Cardiac muscle cell (in vitro differentiated cells and primary cell): ENCODE results near the gene CKS1B. TPM values are rescaled to one million over a fixed set of nuclear protein-coding genes. Genes with fewer than 3 reads are reported as not detected.

Experiments
- DNase-seq, 2 donors: peaks; one replicate each; pipeline versions ENCODE4 v3.0.0 to v3.0.0-alpha.2; 2010 to 2017; ENCODE audit warnings: low read depth in 1 of 2, low spot score in 1 of 2
- H3K27ac ChIP-seq: fragments of 200-600 bp; sonication (generic); 2 replicates; pipeline ENCODE4 v1.5.1; 2016
- H3K27me3 ChIP-seq: fragments of 200-600 bp; sonication (generic); 2 replicates; pipeline ENCODE4 v1.6.0; 2016; ENCODE audit warnings: control low read depth
- H3K36me3 ChIP-seq: fragments of 200-600 bp; sonication (generic); 2 replicates; pipeline ENCODE4 v1.5.1; 2016; ENCODE audit warnings: control low read depth
- H3K4me1 ChIP-seq: fragments of 200-600 bp; sonication (generic); 2 replicates; pipeline ENCODE4 v1.8.1; 2017; ENCODE audit warnings: low read depth, mild to moderate bottlenecking, mixed run types
- H3K4me3 ChIP-seq: fragments of 200-600 bp; sonication (generic); 2 replicates; pipeline ENCODE4 v1.5.1; 2016; ENCODE audit warnings: mild to moderate bottlenecking
- H3K9me3 ChIP-seq: fragments of 200-600 bp; sonication (generic); 2 replicates; pipeline ENCODE4 v1.5.1; 2017; ENCODE audit warnings: low read depth, mild to moderate bottlenecking, control low read depth
- polyA plus RNA-seq: library from polyadenylated mRNA; unstranded; fragments of >200 nt; fragmentation: Nextera tagmentation; extraction: Ambion mirVana; gene quantifications from 2 replicates; pipeline ENCODE4 v1.2.1, GENCODE V29; 2016
- total RNA-seq: library from RNA; depleted of rRNA; stranded (reverse); fragments of >200 nt; gene quantifications from 2 replicates; pipeline ENCODE4 v1.2.3, GENCODE V29; 2016
- TF ChIP-seq, protein P1 (sequence below): IDR thresholded peaks from 2 replicates; pipeline ENCODE4 v1.5.1; 2012; ENCODE audit warnings: low read depth, mild to moderate bottlenecking, low read length

Gene CKS1B
- total and polyA plus RNA-seq, 2 experiments from 2014 or later, result 96.5 to 157 TPM

DNA sequence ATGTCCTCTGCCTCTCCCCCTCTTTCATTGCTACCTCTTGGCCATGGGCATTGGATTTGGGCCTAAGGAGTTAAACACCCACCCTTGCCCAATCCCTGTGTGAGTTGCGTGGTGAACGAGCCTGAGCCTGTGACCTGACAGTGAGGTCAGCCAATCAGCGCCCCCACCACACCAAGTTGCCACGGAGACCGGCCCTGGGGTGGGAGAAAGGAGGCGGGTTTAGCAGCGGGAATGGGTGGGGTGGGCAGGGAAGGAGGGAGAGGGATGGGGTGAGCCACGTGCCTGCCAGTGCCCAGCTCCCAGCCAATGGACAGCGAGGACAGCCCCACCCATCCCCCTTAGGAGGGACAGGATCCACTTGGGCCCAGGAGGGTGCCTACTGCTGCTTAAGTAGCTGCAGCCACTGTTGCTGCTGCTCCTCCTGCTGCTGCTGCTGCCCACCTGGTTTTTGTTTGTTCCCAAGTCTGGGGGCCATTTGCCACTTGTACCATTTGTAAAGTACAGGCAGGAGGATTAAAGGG is 37.6 kb downstream of the CKS1B start:
- Histone ChIP-seq H3K36me3 (peaks cover 3% of the 10 kb centered on the region), H3K4me1 (no peaks in the 10 kb centered on the region), H3K27ac (peak overlapping the region; percentile 33), H3K9me3 (no peaks in the 10 kb centered on the region), H3K4me3 (no peak overlapping the region), H3K27me3 (no peaks in the 10 kb centered on the region)
- peak; percentile 69 to 74 for DNase-seq
- TF ChIP-seq, protein P1, sequence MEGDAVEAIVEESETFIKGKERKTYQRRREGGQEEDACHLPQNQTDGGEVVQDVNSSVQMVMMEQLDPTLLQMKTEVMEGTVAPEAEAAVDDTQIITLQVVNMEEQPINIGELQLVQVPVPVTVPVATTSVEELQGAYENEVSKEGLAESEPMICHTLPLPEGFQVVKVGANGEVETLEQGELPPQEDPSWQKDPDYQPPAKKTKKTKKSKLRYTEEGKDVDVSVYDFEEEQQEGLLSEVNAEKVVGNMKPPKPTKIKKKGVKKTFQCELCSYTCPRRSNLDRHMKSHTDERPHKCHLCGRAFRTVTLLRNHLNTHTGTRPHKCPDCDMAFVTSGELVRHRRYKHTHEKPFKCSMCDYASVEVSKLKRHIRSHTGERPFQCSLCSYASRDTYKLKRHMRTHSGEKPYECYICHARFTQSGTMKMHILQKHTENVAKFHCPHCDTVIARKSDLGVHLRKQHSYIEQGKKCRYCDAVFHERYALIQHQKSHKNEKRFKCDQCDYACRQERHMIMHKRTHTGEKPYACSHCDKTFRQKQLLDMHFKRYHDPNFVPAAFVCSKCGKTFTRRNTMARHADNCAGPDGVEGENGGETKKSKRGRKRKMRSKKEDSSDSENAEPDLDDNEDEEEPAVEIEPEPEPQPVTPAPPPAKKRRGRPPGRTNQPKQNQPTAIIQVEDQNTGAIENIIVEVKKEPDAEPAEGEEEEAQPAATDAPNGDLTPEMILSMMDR, result no peak

DNA sequence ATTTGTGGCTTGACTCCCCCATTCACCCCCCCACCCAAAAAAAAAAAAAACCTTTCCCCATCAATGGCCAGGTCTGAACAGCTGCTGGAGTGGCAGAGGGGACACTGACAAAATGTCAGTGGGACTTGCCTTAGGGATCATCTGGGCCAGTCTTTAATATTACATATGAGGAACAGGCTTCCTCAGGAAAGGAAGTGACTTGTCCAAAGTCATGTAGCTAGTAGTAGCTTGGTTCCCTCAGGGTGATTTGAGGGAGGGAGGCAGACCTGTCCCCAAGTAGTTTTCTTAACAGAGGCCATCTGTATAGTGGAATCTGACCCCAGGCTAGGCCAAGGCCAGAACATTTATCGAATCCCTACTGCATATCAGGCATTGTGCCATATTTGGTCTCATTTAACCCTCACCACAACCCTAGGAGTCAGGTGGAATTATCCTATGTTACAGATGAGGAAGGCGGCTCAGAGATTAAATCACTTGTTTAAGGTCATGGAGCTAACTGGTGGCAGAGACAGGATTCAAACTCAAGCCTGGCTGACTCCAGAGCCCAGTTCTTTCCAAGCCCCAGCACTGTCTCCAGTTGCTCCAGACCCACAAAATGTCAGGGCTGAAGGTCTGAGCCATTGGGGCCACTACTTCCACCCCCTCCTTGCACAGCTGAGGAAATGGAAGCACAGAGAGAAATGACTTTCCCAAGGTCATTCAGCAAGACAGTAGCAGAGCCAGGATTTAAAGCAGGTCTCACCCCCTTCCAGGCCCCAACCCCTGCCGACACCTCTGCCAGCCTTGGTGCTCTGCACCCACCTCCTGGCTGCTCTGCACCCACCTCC is 38.5 kb downstream of the CKS1B start:
- TF ChIP-seq, protein P1, result no peak
- no peaks in the 10 kb centered on the region for H3K27me3 ChIP-seq
- H3K4me1 ChIP-seq, result no peaks in the 10 kb centered on the region
- H3K4me3 ChIP-seq, result no peak overlapping the region
- no peak overlapping the region for H3K27ac ChIP-seq
- DNase-seq, result no peak
- H3K36me3 ChIP-seq, result peaks cover 3% of the 10 kb centered on the region
- H3K9me3 ChIP-seq, result no peaks in the 10 kb centered on the region

DNA sequence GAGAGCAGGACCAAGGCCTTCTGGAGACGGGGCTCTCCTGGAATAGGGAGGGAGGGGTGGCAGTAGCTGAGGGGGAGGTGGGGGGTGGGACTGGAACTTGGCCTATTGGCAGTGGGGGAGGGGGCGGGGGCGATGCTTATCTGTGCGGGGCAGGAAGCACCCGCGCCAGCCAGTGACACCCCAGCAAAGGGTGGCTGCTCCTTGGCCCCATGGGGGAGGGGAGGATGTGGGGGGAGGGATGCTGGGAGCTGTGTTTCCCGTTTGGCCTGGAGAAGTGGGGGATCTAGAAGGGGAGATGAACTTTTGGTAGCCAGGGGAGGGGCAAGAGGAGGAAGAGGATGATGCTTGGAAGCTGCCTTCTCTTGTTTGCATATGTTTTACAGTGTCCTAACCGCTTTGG is 39.2 kb downstream of the CKS1B start:
- Histone ChIP-seq H3K9me3 (no peaks in the 10 kb centered on the region), H3K27me3 (no peaks in the 10 kb centered on the region), H3K27ac (no peak overlapping the region), H3K36me3 (peaks cover 3% of the 10 kb centered on the region), H3K4me3 (no peak overlapping the region), H3K4me1 (peaks cover 1% of the 10 kb centered on the region)
- TF ChIP-seq, protein P1, result no peak
- no peak for DNase-seq

DNA sequence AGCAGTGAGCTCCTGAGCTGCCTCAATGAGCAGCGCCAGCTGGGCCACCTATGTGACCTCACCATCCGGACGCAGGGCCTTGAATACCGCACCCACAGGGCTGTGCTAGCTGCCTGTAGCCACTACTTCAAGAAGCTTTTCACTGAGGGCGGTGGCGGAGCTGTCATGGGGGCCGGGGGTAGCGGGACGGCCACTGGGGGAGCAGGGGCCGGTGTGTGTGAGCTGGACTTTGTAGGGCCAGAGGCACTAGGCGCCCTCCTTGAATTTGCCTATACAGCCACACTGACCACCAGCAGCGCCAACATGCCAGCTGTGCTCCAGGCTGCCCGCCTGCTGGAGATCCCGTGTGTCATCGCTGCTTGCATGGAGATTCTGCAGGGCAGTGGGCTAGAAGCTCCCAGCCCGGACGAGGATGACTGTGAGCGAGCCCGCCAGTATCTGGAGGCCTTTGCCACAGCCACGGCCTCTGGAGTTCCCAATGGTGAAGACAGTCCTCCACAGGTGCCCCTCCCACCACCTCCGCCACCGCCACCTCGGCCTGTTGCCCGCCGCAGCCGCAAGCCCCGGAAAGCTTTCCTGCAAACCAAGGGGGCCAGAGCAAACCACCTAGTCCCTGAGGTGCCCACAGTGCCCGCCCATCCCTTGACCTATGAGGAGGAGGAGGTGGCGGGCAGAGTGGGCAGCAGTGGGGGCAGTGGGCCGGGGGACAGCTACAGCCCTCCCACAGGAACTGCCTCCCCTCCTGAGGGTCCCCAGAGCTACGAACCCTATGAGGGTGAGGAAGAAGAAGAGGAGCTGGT is 40.4 kb downstream of the CKS1B start:
- TF ChIP-seq, protein P1, result no peak
- H3K4me3 ChIP-seq, result no peak overlapping the region
- H3K27me3 ChIP-seq, result no peaks in the 10 kb centered on the region
- no peak for DNase-seq
- H3K27ac ChIP-seq, result no peak overlapping the region
- peaks cover 3% of the 10 kb centered on the region for H3K36me3 ChIP-seq
- H3K4me1 ChIP-seq, result peaks cover 10% of the 10 kb centered on the region
- no peaks in the 10 kb centered on the region for H3K9me3 ChIP-seq

DNA sequence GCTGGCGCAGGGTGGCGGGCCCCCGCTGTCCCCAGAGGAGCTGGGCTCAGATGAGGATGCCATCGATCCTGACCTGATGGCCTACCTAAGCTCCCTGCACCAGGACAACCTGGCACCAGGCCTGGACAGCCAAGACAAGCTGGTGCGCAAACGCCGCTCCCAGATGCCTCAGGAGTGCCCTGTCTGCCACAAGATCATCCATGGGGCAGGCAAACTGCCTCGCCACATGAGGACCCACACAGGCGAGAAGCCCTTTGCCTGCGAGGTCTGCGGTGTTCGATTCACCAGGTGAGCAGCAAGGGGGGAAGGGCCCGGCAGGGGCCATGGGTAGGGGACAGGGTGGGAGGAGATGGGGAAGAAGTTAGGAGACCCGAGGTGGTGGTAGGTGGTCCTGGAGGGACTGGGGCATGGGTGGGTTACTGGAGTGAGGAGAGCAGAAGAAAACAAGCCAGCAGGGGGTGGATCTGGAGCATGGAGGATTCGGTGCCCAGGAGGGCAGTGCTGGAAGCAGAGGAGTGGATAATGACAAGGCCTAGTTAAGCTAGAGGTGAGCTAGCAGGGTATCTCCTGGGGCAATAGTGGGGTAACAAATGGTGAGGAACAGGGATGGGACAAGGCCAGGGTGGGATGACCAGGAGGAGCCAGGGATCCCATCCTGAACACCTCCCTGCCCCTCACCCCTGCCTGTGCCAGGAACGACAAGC is 41.2 kb downstream of the CKS1B start:
- TF ChIP-seq, protein P1, result no peak
- no peak for DNase-seq
- no peaks in the 10 kb centered on the region for H3K27me3 ChIP-seq

More for the DNA sequence above, 41.2 kb downstream of the CKS1B start:
- peaks cover 3% of the 10 kb centered on the region for H3K36me3 ChIP-seq
- H3K4me3 ChIP-seq, result no peak overlapping the region
- peaks cover 10% of the 10 kb centered on the region for H3K4me1 ChIP-seq
- no peak overlapping the region for H3K27ac ChIP-seq
- H3K9me3 ChIP-seq, result no peaks in the 10 kb centered on the region
